HG02759 (cell line): Measurements from ENCODE around the gene WDR5.
A peak's percentile ranks its signal among the peaks of the same experiment; 100 is the strongest.
"Not testable (repeated sequence)": the region's sequence is repeated elsewhere in the genome, so short reads cannot be mapped to it uniquely, and the experiment has no call there.

Experiments used
- ATAC-seq: cut with Tn5 transposase; IDR thresholded peaks from one replicate; pipeline ENCODE4 v1.9.1; 2021; ENCODE audit warnings: mild to moderate bottlenecking, moderate library complexity; ENCODE audit not compliant: unreplicated experiment

WDR5 gene

DNA sequence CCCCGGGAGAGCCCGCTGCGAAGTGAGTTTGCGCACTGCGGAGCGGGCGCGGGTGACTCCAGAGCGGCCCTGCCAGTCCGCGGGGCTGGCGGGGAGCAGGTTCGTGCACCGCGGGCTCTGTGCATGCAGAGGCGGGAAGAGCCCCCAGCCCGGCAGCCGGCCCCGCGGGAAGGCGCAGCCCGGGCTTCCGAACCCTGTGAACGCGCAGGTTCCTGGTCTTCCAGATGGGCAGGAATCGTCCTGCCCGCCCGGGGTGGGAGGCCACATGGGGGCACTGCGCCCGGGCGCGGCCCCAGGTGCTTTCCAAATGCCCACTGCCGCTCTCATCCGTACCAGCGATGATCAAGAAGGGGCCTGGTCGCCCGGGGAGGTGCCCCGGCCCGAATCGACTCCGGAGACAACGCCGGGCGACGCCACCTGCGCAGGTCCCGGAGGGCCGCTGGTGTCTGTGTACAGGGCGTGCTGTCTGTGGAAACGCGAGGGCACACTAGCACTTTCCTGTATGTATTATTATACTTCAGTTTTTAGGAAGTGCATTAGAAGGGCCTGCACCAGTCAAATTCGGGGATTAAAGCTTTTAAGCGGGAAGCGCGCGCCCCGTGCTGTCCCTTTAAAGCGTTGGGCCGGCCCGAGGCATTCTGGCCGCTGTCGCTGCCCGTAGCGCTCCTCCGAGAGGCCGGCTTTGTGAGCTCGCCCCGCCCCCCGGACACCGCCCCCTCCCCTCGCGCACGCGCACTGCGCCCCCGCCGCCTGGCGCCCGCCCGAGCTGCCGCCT is at the start of gene WDR5:
Gene WDR5 (plus strand): TSS at position 740 of the 775 bp plus-strand sequence. CDS start 3,796 bp downstream, outside the sequence.
- peak; percentile 64 for ATAC-seq

GRCh38 chr9:134088063-134088725 is 47.7 kb upstream of the WDR5 start:
- ATAC-seq: no peak

DNA sequence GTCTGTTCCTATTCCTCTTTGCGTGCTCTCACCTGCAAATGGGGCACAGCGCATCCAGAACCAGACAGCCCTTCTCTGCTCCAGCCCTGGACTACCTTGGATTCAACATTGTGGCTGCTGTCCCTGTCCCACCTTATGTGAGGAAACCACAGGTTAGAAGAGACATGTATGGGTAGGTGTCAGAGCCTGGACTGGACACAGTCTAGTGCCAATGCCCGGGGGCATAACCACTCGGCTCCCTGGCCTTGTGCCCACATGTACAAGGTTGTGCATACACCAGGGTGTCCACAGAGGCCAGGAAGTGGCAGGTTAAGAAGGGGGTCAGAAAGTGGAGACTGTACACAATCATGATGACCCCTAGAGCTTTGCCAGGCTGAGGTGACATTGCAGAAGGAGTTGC is 45.9 kb upstream of the WDR5 start:
- no peak for ATAC-seq

DNA sequence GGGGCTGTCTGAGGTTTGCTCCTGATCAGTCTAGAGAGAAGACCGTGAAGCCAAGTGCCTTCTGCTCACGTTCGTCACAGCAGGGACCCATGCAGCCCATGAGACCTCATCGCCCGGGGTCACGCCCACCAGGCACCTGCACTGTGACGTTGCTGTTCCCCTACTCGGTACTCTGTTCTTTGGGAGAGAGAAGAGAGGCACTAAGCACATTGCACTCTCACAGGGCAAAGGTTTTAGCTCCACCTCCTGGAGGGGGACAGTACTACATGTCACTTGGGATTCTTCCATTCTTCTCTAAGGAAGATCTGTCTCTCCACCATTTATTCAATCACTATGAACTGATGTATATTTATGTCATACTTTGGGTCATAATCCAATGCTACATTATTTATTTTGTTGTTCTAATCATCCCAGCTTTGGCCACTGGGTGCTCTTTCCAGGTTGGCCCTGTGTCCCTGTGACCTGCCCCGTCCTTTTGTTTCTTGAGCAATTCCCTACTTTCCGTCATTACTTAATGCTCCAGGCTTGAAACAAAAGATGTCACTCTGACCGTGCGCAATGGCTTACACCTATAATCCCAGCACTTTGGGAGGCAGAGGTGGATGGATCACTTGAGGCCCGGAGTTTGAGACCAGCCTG is 36.6 kb upstream of the WDR5 start:
- ATAC-seq: no peak

- ATAC-seq: no peak
These were observed 35.8 kb upstream of the WDR5 start for GRCh38 chr9:134100040-134100439.

GRCh38 chr9:134101133-134101532 is 34.7 kb upstream of the WDR5 start:
- not testable (repeated sequence) for ATAC-seq

DNA sequence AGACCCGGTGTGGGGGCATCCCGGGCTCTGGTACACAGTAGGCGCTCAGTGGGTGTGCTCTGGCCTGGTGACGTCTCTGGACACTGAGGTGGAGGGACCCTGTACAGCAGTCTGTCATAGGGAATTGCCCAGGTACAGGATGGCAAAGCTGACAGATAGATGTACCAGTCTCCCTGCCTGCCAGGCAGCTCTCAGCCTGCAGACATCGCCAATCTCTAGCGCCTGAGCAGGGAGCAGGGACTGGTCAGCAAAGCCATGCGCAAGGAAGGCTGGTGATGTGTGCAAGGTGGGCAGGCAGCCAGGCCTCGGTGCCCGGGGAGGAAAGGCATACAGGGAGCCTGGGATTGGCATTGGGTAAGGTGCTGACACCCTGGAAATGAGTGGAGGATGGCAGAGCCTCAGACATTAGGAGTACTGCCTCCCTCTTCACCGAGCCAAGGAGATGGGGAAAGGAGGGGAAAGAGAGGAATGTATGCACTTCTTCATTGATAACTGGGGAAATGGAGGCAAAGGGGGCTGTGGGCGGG is 34.2 kb upstream of the WDR5 start:
- ATAC-seq: no peak

DNA sequence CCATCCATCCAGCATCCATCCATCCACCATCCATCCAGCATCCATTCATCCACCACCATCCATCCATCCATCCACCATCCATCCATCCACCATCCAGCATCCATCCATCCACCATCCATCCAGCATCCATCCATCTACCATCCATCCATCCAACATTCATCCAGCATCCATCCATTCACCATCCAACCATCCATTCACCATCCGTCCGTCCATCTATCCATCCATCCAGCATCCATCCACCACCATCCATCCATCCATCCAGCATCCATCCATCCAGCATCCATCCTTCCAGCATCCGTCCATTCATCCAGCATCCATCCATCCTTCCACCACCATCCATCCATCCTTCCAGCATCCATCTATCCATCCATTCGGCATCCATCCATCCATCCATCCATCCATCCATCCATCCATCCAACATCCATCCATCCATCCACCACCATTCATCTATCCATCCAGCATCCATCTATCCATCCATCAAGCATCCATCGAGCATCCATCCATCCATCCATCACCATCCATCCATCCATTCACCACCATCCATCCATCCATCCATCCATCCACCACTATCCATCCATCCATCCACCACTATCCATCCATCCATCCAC is 32.4 kb upstream of the WDR5 start:
- ATAC-seq: no peak

DNA sequence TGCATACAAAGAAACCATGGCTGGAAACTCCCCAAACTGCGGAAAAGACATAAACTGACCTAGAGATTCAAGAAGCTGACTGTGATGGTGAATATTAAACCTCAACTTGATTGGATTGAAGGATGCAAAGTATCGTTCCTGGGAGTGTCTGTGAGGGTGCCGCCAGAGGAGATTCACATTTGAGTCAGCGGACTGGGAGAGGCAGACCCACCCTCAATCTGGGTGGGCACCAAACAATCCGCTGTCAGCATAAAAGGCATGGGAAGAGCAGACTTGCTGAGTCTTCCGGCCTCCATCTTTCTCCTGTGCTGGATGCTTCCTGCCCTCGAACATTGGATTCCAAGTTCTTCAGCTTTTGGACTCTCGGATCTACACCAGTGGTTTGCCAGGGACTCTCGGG is 24.8 kb upstream of the WDR5 start:
- no peak for ATAC-seq

GRCh38 chr9:134112561-134112960 is 23.3 kb upstream of the WDR5 start:
- ATAC-seq: no peak

GRCh38 chr9:134118972-134119371 is 16.9 kb upstream of the WDR5 start:
- not testable (repeated sequence) for ATAC-seq

DNA sequence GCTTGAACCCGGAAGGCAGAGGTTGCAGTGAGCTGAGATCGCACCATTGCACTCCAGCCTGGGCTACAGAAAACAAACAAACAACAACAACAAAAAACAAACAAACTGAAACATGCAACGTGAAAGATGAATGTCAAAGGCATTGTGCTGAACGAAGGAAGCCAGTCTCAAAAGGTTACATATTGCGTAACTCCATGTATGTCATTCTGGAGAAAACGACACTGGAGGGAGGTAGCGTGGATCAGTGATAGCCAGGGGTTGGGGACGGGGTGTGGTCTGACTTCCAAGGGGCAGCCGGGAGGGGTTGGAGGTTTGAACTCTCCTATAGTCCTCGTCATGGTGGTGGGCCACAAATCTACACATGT is 12.1 kb upstream of the WDR5 start:
- no peak for ATAC-seq

DNA sequence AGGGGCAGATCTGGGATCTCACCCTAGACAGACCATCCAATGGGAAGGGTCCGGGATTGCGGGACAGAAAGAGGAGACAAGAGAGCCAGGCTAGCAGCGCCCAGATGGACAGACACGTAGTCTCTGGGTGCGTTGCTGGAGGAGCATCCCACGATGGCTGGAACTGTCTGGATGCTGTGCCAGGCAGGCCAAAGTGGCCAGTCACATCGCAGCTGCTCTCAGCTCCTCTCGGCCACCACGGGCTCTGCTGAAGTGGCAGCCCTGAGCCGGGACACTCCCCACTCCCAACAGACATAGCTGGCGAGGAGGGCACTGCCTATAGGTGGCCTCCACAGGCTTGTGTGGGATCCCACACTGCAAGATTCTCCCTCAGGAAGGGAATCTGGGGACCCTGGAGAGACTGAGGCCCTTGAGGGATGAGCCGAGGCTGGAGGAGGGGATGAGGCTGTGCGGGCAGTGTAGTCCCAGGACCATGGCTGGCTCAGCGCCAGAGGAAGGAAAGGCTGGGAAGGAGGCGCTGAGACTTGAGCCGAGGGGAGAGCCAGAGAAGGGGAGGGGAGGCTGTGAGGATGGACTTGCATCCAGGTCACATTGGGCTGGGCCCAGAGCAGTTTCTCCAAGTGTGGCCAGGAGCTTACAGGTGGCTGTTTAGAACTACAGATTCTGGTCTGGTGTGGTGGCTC is 10.3 kb upstream of the WDR5 start:
- no peak for ATAC-seq

- no peak for ATAC-seq
These were observed 9.5 kb upstream of the WDR5 start for GRCh38 chr9:134126373-134126772.

- ATAC-seq: no peak
These were observed 8.8 kb upstream of the WDR5 start for GRCh38 chr9:134127065-134127580.

DNA sequence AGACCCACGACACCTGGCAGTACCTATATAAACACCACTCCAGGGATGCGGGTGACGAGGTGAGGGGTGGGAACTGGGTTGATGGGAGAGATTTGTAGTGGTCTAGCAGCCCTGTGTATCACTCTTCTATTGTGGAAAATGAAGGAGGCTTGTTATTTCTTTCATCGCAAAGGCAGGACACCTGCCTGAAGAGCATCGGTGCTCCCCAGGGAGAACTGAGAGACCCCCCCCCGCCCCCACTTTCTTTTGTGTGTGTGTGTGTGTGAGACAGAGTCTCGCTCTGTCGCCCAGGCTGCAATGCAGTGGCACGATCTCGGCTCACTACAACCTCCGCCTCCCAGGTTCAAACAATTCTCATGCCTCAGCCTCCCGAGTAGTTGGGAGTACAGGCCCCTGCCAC is 8.3 kb upstream of the WDR5 start:
- no peak for ATAC-seq

DNA sequence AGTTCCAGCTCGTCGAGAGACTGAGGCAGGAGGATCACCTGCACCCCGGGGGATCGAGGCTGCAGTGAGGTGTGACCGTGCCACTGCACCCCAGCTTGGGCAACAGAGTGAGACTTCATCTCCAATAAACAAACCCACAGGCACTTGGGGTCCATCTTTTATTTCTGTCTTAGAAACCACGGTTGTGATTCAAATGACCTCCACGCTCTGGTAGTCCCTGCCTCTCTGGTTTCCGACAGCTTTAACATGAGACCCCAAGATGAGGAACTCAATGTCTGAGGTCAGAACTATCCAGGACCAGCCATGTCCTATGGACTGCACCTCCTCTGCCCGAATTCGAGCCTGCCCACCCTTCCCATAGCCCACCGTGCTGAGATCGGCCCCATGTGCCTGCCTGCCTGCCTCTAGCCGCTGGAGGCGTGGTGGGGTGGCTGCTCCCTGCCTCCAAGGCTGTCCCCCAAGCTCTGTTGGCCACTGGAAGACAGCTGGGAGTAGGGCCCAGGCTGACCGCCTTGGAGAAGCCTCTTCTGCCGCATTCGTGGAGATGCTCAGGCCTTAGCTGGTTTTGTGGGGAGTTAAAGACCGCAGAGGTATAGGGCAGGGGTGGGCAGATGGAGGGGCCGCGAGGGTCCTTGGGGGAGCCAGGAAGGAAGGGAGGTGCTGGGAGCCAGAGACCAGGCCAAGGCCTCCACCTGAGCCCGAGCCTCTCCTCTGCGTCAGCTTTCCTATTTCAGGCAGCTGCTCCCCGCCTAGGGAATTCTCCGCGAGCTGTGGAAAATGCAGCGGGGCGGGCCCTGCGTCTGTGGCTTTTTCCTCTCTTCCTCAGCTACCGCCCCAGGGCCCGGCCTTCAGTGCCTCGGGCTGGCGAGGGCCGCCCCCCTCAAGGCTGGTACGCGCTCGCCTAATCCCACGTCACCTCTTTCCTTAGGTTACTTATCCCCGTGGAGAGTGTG is 6.9 kb upstream of the WDR5 start:
- no peak for ATAC-seq

DNA sequence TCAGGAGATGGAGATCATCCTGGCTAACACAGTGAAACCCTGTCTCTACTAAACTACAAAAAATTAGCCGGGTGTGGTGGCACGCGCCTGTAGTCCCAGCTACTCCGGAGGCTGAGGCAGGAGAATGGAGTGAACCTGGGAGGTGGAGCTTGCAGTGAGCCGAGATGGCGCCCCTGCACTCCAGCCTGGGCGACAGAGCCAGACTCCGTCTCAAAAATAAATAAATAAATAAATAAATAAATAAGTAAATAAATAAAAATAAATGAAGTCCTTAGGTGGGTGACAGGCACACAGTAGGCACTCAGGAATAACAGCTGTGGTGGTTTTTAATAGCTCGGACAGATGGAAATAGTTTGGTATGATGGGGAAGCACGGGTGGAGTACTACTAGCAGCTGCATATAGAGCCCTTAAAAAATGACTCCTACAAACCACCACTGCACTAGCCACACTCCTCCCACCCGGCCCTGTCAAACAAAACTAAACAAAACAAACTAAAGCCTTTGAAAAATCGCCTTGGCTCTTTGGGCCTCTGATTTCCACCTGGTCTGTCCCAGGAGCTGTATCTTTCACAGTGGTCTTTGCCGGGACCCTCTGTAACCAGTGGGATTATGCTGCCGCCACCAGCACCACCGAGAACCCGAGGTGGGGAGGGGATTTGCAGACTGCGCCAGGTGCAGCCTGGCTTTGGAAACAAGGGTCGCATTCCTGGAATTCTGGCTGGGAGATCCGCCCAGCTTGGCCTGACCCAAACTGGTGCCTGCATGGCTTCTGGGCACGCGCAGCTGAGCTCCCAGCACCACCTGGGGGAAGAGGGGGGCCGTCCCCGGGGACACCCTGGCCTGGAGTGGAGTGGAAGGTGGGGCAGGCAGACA is 5.1 kb upstream of the WDR5 start:
- no peak for ATAC-seq
